ENCODE results near the gene SSBP1.

Gene SSBP1

DNA sequence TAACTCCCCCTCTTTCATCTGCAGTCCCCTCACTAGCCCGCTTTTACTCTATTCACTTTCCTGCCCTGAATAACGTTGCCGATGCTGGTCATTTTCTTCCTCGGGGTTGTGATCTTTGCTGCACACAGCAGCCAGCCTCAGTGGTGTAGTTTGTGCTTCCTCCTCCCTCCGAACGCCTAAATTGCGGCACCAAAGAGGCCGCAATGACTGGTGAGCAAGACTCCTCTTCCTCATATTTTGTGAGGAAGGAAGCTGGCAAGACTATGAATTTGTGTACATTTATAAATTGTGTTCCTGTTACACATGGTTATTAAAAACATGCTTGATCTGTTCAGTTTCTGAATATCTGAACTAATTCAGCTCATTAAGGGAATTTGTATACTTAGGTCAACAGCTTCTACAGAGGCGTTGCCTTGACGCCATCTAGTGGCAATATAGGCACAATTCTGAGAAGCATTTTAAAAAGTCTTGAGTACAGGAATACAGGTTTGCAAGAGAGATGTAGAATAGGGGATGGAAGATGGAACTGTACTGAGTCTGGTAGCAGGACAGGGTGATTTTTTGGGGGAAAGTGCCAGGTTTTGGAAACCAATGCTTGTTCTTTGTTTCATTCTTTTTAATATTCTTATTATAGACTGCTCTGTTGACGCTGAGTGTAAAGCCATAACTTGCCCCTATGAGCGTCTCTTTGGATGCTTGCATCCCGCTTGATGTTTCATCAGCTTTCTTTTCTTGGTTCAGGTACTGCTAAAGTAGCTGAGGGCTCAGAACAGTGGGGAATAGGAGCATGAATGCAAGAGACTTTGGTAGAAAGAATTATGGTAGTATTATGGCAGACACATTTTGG lies 47.8 kb downstream of the SSBP1 start:
- DNase-seq = peak; percentile 49

- no peak for DNase-seq
Observed at GRCh38 chr7:141788296-141788695, 50.1 kb downstream of the SSBP1 start.

GRCh38 chr7:141789917-141790316 lies 51.8 kb downstream of the SSBP1 start, which contains the start of gene TAS2R5:
TSS of gene TAS2R5 (plus strand) at chr7:141790217. CDS start at chr7:141790362, 145 bp downstream.
- no peak for DNase-seq

DNA sequence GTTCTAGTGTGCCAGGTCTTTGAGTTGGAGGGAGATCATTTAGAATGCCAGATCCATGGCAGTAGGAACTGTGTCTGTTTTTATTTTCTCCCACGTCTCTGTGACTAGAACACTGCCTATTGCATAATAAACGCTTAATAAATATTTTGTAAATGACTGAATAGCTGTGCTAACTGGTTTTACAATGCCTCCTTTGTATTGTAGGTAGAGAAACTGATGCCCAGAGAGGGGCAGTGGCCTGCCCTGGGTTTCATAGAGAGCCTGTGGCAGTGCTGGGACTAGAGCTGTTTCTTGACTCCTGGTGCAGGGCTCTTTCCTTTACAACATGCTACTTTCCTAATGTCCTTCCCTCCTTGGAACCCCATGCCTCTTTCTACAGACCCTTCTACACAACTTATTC lies 54.4 kb downstream of the SSBP1 start:
- no peak for DNase-seq
